ENCODE measurements around the gene IFT172.
"Not testable (repeated sequence)": the region's sequence is repeated elsewhere in the genome, so short reads cannot be mapped to it uniquely, and the experiment has no call there.

IFT172 gene

DNA sequence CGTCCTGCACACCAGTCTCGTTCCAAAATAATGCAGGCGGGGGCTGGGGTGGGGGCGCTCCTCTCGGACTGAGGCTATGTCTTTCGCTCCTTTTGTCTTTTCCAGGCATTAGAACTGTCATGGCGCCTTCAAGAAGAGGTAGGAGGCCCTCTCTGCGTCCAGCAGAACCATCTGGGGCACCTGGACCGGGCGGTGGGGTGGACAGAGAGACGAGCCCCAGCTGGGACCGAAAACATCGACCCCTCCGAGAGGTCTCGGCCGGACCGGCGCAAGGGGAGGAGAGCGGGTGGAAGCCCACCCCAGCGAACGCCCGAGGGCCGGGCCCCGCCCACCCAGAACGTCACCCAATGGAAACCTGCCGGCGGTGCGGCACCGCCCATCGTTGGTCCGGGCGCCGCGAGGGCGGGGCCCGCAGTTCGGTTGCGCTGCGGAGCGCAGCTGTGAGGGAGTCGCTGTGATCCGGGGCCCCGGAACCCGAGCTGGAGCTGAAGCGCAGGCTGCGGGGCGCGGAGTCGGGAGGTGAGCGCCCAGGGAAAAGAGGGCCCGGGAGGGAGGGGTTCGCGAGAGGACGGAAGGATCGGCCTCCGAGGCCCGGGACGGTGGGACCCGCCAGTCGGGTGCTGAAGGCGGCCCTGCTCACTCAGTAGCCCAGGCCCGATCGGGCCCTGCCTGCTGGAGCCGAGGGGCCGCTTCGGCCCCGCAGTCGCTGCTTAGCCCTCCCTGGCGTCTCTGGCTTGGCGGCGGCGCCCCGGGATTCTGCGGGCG is 61.1 kb downstream of the IFT172 start, which contains the start of gene NRBP1:
NRBP1 (plus strand) TSS at position 419 of the 765 bp plus-strand sequence. CDS start 4,643 bp downstream, outside the sequence.
- in situ Hi-C loops (cut with HindIII; ENCODE audit: low sequenced_read_pairs), result no loop called here

DNA sequence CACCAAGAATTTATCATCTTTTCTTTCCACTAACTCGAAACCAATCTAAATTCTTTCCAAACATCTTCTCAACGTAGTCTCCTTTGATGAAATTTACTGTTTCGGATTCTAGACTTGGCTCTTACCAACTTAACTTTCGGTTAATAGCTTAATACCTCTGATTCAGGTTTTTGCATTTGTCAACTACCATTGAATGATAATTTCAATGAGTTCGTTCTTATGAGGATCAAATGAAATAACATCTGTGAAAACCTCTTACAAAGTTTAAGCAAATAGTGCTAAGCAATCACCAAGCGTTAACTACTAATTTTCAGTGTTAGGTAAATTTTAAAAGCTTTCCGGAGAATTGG is 61.7 kb downstream of the IFT172 start:
- in situ Hi-C loops (cut with HindIII; ENCODE audit: low sequenced_read_pairs), result no loop called here

DNA sequence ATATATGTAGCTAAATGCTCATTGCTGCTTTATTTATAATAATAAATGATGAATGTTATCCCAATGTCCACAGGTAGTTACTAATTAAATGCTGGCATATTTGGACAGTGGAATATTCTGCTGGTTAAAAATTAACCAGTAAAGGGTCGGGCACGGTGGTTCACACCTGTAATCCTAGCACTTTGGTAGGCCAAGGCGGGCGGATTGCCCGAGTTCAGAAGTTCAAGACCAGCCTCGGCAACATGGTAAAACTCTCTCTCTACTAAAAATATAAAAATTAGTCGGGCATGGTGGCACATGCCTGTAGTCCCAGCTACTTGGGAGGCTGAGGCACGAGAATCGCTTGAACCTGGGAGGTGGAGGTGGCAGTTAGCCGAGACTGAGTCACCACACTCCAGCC is 64.5 kb downstream of the IFT172 start:
- in situ Hi-C loops (cut with HindIII; ENCODE audit: low sequenced_read_pairs), result not testable (repeated sequence)

DNA sequence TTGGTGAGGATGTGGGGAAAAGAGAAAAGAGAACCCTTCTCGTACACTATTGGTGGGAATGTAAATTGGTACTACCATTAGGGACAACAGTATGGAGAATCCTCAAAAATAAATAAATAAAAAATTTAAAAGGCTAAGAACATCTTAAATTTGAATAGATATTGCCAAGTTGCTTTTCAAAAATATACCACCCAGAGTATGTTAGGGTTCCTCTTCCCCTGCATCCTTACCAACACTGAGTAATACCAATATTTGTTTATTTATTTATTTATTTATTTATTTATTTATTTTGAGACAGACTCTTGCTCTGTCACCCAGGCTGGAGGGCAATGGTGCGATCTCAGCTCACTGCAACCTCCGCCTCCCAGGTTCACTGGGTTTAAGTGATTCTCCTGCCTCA is 66.6 kb downstream of the IFT172 start:
- in situ Hi-C loops (cut with HindIII; ENCODE audit: low sequenced_read_pairs), result no loop called here

DNA sequence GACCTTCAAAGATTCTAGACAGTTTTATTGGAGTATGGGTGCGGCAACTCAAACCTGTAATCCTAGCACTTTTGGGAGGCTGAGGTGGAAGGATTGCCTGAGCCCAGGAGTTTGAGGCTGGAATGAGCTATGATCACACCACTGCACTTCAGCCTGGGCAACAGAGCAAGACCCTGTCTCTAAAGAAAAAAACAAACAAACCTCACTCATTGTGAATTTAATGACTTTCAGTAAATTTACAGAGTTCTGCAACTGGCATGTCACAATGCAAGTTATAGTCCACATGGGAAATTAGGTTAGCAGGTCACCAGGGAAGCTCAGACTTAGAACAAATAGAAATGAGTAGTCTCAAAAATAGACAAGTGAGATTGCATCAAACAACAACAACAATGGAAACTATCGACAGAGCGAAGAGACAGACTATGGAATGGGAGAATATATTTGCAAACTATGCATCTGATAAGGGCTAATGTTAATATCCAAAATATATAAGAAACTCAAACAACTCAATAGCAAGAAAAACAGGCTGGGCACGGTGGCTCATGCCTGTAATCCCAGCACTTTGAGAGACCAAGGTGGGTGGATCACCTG is 67.8 kb downstream of the IFT172 start:
- in situ Hi-C loops (cut with HindIII; ENCODE audit: low sequenced_read_pairs), result no loop called here

DNA sequence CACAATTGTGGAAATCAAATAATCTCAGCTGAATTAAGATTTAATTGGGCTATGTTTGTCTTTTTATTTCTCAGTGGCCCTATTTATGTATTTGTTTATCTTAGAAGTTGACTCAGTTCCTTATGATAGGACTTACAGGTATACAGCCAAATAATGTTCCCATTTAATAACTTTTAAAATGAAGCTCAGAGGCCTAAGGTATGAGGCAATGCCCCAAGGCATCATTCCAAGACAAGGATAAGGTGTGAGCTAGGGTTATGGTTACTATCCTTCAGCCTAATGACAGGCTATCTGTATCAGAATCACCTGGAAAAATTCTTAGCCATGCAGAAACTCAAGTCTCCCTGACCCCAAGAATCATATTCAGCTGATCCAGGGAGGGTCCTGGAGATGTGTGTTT is 68.5 kb downstream of the IFT172 start:
- in situ Hi-C loops (cut with HindIII; ENCODE audit: low sequenced_read_pairs), result no loop called here

DNA sequence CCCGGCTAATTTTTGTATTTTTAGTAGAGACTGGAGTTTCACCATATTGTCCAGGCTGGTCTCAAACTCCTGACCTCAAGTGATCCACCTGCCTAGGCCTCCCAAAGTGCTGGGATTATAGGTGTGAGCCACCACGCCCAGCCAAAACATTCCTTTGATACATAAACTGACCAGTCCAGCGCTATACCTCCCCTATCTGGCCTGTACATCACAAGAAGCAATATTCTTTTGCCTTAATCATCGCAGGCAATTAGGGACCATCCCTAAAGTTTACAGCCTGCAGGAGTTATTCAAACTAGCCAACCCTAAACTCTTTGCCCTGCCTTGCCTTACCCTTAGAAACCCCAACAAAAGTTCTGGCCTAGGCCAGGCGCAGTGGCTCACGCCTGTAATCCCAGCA is 73.4 kb downstream of the IFT172 start:
- in situ Hi-C loops (cut with HindIII; ENCODE audit: low sequenced_read_pairs), result no loop called here

DNA sequence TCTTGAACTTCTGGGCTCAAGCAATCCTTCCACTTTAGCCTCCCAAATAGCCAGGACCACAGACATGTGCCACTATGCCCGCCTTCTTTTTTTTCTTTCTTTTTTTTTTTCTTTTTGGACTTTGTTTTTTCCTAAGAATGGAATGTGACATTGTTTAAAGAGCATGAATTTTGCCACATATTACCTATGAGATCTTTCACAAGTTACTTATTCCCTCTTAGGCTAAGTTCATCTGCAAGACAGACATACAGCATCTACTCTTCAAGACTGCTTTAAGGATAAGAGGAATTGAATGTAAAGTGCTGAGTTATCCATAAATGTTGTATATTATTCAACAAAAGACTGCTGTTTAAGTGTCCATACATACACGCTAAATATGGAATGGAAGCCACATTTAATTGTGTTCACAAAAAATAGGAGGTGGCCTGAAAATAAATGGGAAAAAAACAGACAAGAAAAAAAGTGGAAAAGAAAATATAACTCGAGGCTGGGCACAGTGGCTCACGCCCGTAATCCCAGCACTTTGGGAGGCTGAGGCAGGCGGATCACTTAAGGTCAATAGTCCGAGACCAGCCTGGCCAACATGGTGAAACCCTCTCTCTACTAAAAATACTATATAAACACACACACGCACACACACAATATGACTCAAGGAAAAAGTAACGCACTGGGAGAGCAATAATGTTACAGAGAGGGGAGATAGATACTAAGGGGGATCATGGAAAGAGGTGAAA is 77.0 kb downstream of the IFT172 start:
- in situ Hi-C loops (cut with HindIII; ENCODE audit: low sequenced_read_pairs), result no loop called here

DNA sequence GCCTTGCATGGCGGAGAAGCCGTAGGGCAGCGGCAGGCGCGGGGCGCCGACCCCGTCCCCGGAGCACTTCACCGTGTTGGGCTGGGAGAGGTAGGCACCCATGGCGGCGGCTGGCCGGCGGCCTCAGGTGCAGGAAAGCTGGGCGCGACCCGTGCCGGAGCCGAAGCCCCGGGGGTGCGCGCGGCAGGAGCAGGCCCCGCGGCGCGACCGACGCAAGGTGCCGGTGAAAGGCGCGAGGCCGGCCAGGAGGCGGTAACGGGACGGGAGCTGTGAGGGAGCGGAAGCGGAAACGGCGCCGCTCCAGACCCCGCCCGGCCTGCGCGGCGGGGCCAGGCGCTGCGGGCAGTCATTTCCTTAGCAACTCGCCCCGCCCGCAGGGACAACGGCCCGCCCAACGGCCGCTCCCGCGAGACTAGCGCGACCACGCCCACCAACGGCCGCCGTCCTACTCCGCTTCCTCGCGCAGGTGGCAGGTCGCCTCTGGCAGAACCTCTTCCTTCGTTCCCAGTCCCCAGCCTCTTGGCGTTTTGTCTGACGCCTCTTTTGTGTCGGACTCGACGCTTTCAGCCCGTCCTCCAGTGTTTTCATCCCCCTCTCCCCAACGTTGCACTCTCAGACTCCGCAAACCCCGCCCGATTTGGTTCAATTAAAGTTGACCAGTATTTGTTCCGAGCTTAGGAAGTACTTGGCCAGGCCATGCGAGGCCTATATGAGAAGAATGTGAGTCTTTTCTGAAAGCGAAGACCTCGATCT is 80.0 kb downstream of the IFT172 start, which contains the start of gene PPM1G:
PPM1G (minus strand) TSS at position 271 of the 753 bp plus-strand sequence; CDS start at position 102, 169 bp downstream.
- in situ Hi-C loops (cut with HindIII; ENCODE audit: low sequenced_read_pairs), result no loop called here

DNA sequence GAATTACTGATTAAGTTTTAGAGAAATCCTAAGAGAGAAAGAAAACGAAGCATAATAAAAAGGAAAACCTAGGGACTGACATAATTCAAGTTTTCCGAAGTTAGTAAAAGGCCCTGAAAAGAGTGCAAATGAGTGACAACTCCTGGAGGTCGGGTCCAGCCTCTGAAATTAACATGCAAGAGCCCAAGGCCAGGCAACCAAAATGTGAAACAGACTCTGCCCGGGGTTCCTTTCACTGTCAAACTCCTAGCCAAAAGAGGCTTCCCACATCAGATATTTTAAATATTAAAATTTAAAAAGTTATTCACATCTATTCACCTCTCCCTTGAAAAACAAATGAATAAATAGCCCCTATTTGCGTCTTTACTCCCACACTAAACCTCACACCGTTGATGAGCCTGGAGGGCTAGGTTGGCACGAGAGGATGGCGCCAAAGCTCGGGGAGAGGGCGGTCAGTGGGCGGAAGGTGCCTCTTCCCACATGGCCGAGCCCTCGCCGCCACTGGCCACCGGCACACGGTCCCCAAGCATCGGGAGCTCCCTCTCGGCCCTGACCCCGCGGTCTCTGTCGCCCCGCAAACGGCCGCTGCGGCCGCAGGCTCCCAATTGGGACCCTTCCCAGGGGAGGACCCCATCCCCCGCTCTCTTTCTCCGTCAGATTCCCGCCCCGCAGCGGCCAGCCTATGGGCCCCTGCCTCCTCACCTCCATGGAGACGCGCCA is 80.8 kb downstream of the IFT172 start:
- in situ Hi-C loops (cut with HindIII; ENCODE audit: low sequenced_read_pairs), result no loop called here

DNA sequence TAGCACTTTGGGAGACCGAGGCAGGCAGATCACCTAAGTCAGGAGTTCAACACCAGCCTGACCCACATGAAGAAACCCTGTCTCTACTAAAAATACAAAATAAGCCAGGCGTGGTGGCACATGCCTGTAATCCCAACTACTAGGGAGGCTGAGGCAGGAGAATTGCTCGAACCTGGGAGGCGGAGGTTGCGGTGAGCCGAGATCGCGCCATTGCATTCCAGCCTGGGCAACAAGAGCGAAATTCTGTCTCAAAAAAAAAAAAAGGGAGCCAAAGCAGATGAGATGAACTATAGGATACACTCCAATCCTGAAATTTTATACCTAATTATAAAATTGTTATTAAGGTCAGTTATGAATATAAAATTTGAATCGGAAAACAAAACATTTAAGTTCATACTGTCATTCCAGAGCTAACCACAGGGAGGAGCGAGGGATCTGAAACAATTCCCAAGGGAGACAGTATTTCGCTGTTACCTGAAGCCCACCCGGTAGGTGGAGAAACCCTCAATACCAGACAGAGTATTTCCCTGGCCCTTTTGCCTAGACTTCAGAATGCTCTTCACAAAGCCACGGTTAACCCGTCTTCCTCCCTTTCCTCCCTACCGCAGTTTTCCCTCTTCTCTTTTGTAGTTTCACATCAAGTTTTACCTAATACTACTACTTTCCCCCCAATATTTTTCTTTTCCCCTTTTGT is 81.6 kb downstream of the IFT172 start:
- in situ Hi-C loops (cut with HindIII; ENCODE audit: low sequenced_read_pairs), result no loop called here

DNA sequence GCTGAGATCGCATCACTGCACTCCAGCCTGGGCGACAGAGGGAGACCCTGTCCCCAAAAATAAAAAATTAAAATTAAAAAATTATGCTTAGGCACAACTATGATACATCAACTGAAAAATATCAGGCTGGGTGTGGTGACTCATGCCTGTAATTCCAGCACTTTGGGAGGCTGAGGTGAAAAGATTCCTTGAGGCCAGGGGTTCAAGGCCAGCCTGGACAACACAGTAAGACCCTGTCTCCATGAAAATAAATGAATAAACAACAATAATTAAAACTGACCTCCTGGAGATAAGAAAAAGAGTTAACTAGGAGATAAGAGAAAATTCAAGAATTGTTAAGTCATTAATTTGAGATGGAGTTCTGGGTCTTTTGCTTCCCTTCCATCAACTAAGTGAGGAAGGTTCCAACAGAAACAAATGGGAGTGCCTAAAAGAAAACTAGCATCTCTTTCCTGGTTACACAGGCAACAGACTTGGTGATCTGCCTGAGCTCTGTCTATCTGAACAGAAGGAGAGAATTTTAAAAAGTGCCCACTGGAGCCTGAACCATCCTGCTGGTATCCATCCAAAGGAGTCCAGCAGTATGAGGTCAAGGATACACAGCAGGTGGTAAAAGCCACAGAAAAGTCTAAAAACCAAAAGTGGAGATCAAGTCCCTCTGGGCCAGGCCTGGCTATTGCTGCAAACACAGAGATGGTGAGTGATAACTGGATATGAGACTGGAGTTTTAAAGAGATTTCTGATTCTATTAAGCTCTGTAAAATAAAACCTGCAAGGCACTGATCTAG is 89.0 kb downstream of the IFT172 start:
- in situ Hi-C loops (cut with HindIII; ENCODE audit: low sequenced_read_pairs), result no loop called here

DNA sequence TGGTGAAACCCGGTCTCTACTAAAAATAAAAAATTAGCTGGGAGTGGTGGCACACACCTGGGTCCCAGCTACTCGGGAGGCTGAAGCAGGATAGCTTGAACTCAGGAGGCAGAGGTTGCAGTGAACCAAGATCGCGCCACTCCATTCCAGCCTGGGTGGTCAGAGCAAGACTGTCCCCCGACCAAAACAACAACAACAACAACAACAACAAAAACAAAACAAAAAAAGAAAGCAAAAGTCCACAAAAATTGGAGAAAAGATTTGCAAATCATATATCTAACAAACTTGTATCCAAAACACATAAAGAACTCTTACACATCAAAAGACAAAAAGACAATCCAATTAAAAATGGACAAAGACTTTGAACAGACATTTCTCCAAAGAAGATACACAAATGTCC is 90.6 kb downstream of the IFT172 start:
- in situ Hi-C loops (cut with HindIII; ENCODE audit: low sequenced_read_pairs), result no loop called here

All from DLD1 (cell line).